Occipital lobe (tissue), 2 donors: ENCODE data around the gene TSPAN19. TPM values are rescaled to one million over a fixed set of nuclear protein-coding genes. Genes with fewer than 3 reads are reported as not detected.

Experiments
- DNase-seq: peaks from one replicate; lab custom pipeline; 2025; lab: John Stamatoyannopoulos, UW
- total RNA-seq: library from RNA; depleted of rRNA; stranded (reverse); fragments of >200 nt; gene quantifications from one replicate; pipeline ENCODE4 v1.2.3, GENCODE V29; 2014

Gene TSPAN19
- total RNA-seq, 1 donor from 2014 or later = 0.16 TPM

GRCh38 chr12:85002778-85003296 is 33.2 kb downstream of the TSPAN19 start:
- no peak for DNase-seq

DNA sequence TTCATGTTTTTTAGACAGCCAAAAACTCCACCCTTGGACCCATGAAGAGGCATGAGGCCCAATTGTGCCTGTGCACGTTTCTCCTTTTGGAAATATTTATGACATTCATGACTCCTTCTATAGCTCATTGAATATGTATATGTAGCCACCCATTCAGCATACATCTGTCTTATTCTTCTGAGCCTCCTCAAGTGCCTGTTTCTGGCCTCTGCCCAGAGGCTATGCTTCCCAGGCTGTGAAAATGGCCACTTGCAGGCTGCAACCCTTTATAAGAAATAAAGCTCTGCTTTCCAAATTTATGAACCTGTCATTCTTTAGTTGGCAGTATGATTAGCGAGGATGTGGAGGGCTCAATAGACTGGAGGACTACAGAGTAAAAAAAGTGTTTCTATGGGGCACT is 35.3 kb downstream of the TSPAN19 start:
- no peak for DNase-seq

- no peak for DNase-seq
These were observed 37.7 kb downstream of the TSPAN19 start for GRCh38 chr12:84998341-84998740.

DNA sequence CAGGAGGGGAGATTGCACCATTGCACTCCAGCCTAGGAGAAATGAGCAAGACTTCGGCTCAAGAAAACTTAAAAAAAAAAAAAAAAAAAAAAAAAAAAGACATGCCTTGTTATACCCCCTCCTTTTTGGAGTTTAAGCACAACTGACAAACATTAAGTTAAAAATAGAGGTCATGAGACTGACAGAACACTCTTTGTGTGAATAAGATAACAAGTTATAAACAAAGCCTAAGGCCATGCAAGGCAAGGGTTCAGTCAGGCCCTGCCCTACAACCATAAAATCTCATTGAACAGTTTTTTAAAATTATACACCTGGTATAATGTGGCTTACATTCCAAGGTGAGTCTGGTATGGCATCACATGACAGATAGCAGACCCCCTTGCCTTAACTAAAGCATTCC is 39.3 kb downstream of the TSPAN19 start:
- no peak for DNase-seq

DNA sequence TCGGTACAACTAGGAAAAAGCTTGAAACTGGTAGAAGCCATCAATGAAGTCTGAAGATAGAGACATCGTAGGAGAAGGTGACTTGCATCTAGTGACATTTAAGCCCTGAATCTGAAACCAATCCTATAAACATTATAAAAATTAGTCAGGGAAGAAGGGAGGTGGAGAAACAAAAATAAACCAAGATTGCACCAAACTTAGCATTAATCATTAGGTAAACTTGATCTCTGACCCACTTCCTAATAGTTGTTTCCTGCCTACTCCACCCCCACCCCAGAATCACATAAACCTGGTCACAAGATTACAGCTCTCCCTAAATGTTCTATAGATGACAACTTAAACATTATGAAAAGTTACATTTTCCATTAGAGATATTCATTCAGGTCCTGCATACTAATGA is 40.4 kb downstream of the TSPAN19 start:
- no peak for DNase-seq

DNA sequence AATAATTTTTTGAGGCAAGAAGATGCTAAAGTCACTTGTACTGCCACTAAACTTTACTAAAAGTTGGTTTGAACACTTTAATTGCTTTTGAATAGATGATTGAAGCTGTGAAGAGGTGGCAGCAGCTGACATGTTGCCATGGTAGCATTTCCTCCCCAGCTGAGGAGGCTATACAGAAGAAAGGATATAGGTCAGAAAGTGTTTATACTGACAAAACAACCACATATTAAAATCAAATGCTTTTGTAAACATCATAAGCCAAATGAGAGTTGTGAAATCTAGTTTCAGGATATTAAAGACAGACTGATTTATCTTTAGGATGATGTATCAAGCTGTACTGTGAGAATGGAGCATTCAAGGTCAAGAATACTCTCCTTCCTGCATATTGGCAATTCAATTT is 41.7 kb downstream of the TSPAN19 start:
- DNase-seq = no peak

GRCh38 chr12:84986586-84986985 is 49.5 kb downstream of the TSPAN19 start:
- DNase-seq = no peak

DNA sequence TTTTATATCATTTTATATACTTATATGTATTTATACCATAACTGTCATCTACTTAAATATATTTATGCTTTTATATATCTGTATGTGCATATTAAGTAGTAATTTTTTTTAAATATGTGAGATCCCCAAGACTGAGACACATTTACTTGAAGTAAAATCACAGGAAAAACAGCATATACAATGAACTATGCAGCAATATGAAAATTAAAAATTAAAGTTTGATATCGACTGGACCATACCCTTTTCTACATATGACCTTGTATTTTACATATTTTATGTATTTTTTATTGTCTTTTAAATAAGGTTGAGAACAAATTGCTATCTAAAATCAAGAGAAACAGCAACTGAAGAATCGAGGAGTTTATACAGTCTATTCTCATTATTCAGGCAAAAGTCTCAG is 50.0 kb downstream of the TSPAN19 start:
- no peak for DNase-seq

DNA sequence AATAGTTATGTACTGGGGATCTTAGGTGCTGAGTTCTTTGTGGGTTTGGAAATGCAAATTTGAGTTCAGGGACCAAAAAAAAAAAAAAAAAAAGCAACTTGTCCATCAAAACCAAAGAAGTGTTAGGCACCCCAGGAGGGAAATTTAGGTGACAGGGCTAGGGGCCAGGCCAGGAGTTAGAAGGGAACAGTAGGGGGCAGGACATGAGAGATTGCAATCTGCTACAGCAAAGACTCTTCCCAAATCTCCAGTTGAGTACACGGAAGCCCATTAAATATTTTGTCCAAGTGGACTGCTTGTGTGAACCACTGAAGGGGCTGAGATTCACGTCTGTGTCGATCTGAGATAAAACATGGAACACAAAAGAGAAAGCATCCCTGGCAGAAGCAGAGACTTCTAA is 52.8 kb downstream of the TSPAN19 start:
- no peak for DNase-seq

DNA sequence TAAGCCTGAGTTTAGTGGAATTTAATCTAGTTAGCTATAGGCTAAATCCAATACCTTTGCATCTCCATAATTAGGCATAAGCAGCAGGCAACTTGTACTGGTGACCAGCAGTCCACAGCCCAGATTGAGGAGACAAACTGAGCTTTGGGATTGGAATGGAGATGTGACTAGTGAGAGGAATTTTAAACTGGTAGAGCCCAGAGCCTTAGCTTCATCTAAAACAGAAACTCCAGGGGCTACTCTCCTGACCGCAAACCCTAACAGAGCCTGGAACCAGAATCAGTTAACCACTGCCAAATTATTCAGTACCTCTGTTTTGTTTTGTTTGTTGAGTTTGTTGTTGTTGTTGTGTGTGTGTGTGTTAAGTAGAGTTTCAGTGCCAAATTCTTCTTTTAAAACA is 53.2 kb downstream of the TSPAN19 start:
- no peak for DNase-seq

DNA sequence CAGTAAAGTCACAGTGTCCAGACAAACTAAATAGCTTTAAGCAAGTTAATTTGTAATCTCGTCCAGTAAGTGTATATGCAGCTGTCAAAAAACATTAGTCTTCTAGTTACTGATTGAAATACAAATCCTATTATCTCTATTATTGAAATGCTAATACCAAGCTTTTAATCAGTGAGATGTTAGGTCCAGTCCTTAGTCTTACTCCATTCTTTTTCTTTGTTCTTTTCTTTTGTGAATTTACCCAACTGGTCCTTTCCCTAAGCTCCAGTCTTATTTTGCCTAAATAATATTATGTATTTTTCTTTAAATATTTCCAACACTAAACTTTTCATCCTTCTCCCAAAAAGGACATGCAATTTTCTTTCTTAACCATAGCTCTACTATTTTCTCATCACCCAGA is 57.2 kb downstream of the TSPAN19 start:
- DNase-seq = no peak

DNA sequence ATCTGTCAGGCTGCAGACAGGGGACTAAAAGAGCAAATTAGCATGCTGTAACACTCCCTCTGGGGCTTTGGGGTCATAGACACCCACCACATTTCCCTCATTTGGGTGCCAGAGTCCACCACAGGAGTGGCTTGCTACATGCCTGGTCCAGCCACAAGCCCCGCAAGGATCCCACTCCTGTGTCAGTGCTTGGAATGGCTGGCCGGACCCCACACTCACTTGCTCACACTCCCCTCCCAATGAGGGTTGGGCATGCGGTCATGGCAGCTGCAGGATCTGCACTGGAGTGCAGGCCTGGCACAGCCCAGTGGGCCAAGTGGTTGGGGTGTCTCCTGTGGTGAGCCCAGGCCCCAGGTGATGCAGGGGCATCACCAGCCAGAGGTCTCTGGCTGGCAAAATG is 59.9 kb downstream of the TSPAN19 start:
- no peak for DNase-seq

DNA sequence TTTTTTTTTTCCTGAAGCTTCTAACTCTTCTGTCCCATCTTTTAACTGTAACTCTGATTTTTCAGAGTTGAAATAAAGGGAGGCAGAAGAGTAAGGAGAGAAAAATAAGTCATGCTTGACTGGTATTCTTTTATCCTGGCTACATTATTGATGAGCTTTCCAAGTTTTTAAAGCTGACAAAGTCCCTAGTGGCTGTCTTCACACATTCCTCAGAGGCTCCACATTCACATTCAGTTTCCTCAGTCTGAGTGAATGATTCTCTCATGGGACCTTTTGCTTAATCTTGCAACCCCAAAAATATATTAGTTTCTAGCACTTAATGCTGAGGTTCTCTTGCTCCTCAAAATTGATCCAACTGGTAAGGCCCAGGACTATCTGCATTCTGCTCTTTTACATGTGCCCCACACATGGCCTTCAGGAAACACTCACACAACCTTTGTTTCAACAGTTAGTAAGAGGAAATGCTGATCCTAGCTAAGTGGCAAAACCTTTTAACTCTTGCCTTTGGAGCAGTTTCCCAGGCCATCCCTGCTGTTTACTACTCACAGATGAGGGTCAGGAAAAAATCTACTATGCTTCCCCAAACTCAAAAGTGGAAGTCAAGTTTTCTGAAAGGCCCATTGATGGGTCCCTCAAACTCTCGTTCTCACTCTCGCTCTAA is 61.8 kb downstream of the TSPAN19 start:
- no peak for DNase-seq

- DNase-seq = no peak
These were observed 63.1 kb downstream of the TSPAN19 start for GRCh38 chr12:84973026-84973425.

GRCh38 chr12:84969226-84969625 is 66.9 kb downstream of the TSPAN19 start:
- DNase-seq = no peak

Other genes with a start within 250 kb of the TSPAN19 start
- gene SLC6A15, start 123.5 kb downstream of the TSPAN19 start, total RNA-seq = 119 TPM
- 7.0 TPM for gene LRRIQ1, start 74 bp upstream of the TSPAN19 start, total RNA-seq
- gene ALX1, start 243.9 kb upstream of the TSPAN19 start, total RNA-seq = 0.16 TPM